ENCODE measurements around the gene CYBA.

CYBA gene

DNA sequence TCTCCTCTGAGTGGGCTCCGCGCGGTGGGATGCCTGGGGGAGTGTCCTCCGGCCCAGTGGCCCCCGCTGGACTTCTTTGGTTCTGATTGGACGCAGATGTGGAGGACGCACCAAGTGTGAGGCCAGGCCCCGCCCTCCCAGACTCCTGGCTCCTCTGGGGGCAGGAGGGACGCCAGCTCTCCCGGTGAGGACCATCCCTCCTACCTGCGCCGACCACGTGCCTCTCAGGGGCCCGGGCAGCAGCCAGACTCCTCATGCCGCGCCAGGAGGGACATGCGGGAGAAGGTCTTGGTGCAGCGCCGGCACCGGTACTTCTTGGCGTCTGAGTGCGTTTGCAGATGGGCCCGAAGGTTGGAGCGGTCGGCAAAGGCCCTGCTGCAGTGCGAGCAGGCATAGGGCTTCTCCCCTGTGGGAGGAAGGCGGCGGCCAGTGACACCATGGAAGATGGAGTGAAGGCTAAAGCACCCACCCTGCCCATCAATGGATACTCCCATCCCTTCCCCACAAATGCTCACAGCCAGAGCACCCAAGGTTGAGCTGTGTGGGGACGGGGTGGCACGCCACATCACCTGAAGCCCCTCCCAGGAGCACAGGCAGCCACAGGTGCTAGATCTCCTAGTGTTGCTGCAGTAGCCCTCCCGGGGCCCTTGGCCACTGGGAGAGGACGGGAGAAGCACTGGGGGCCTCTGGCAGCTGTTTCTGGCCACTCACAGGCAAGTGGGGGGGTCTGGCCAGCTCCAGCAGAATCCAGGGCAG, 27.5 kb upstream of the CYBA start:
- Histone ChIP-seq H3K4me3 (replicated peaks; ENCODE audit: low read depth, low read length) (no peak overlapping the region), H3K27me3 (replicated peaks; ENCODE audit: control insufficient read depth, insufficient read depth, low read length) (no peaks in the 10 kb centered on the region), H3K36me3 (ENCODE audit: control insufficient read depth, insufficient read depth, low read length) (peaks cover 3% of the 10 kb centered on the region)
- TF ChIP-seq, protein P1, sequence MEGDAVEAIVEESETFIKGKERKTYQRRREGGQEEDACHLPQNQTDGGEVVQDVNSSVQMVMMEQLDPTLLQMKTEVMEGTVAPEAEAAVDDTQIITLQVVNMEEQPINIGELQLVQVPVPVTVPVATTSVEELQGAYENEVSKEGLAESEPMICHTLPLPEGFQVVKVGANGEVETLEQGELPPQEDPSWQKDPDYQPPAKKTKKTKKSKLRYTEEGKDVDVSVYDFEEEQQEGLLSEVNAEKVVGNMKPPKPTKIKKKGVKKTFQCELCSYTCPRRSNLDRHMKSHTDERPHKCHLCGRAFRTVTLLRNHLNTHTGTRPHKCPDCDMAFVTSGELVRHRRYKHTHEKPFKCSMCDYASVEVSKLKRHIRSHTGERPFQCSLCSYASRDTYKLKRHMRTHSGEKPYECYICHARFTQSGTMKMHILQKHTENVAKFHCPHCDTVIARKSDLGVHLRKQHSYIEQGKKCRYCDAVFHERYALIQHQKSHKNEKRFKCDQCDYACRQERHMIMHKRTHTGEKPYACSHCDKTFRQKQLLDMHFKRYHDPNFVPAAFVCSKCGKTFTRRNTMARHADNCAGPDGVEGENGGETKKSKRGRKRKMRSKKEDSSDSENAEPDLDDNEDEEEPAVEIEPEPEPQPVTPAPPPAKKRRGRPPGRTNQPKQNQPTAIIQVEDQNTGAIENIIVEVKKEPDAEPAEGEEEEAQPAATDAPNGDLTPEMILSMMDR (IDR thresholded peaks at IDR 0.05; ENCODE audit: insufficient read depth, low read length, poor library complexity, severe bottlenecking), result no peak
- no peak for DNase-seq (ENCODE audit: extremely low read depth, insufficient read length)

DNA sequence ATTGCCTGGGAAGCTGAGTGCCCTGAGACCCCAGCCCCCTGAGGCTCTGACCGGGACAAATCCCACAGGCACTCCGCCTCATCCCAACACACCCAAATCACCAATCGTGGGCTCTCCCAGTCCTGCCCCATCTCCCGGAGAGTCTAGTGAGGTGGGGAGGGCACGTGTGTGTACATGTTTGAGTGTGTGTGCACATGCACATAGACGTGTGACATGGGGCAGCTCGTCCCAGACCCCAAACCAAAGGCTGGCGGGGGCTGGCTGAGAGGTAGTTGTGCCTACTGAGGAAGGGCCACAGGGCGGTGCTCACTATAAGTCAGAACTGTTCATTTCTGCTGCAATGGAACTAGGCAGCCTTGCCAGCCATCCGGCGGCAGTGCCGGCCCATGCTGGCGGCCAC, 26.9 kb upstream of the CYBA start:
- DNase-seq (ENCODE audit: extremely low read depth, insufficient read length), result no peak
- Histone ChIP-seq H3K4me3 (replicated peaks; ENCODE audit: low read depth, low read length) (no peak overlapping the region), H3K36me3 (ENCODE audit: control insufficient read depth, insufficient read depth, low read length) (peaks cover 3% of the 10 kb centered on the region), H3K27me3 (replicated peaks; ENCODE audit: control insufficient read depth, insufficient read depth, low read length) (no peaks in the 10 kb centered on the region)
- TF ChIP-seq, protein P1 (IDR thresholded peaks at IDR 0.05; ENCODE audit: insufficient read depth, low read length, poor library complexity, severe bottlenecking), result no peak

DNA sequence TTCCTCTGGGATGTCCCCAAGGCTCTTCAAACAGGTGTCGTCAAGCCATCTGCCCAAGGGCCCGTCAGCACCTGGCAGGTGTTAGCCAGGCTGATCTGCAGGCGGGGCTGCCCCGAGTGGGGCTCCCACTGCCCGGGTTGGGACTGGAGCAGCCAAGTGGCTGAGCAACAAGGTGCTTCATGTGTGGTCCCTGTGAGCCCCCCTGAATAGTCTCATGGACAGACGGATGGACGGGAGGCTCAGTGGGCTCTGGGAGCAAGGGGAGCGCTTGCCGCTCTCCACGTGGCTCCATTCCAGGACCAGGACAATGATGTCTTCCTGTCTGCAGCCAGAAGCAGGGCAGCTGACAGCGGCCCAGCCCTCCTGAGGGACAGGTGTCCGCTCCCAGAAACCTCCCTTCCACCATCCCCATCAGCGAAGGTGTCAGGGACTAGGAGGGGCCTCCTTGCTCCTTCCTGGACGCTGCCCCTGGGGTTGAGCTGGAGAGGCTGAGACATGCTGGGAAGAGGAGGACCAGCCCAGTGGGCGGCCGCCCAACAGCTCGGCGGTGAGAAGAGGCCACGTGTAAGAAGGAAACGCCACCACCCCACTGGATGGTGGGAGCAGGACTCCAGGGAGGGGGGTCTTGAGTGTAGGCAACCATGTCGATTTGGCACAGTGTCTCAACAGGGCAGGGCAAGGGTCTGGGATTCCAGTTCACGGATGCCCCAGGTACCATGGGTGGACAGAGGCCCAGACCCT, 25.8 kb upstream of the CYBA start:
- Histone ChIP-seq H3K4me3 (replicated peaks; ENCODE audit: low read depth, low read length) (no peak overlapping the region), H3K36me3 (ENCODE audit: control insufficient read depth, insufficient read depth, low read length) (peaks cover 3% of the 10 kb centered on the region), H3K27me3 (replicated peaks; ENCODE audit: control insufficient read depth, insufficient read depth, low read length) (no peaks in the 10 kb centered on the region)
- TF ChIP-seq, protein P1 (IDR thresholded peaks at IDR 0.05; ENCODE audit: insufficient read depth, low read length, poor library complexity, severe bottlenecking), result no peak
- DNase-seq (ENCODE audit: extremely low read depth, insufficient read length), result no peak

DNA sequence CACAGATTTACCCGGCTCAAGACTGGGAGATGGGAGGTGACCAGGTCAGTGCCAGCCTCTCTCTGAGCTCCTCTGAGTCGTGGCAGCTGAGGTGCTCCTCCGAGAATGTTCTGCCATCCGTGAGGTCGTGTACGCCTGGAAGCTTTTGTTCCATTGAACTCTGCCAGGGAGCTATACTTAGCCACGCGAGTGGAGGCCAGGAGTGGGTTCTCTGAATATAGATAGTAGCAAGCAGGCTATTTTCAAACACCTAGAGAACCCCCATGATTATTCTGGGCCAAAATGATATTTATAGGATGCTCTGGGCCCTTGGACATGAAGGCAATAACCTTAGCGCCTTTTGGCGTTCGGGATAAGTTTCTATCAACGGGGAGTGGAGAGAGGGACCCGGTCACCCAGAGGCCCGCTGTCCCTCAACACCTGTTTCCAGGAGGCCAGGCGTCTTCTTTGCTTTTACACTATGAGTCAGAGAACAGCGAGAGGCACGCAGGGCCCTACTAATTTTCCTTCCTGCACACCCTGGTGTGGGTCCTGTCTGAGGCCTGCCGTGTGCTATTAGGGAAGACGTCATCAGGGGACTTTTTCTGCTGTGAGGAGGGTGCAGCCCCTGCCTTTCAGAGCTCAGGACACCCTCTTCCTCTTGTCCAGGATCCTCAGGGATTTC, 23.0 kb upstream of the CYBA start:
- Histone ChIP-seq H3K36me3 (ENCODE audit: control insufficient read depth, insufficient read depth, low read length) (peaks cover 3% of the 10 kb centered on the region), H3K27me3 (replicated peaks; ENCODE audit: control insufficient read depth, insufficient read depth, low read length) (no peaks in the 10 kb centered on the region), H3K4me3 (replicated peaks; ENCODE audit: low read depth, low read length) (no peak overlapping the region)
- DNase-seq (ENCODE audit: extremely low read depth, insufficient read length), result no peak
- TF ChIP-seq, protein P1 (IDR thresholded peaks at IDR 0.05; ENCODE audit: insufficient read depth, low read length, poor library complexity, severe bottlenecking), result no peak

DNA sequence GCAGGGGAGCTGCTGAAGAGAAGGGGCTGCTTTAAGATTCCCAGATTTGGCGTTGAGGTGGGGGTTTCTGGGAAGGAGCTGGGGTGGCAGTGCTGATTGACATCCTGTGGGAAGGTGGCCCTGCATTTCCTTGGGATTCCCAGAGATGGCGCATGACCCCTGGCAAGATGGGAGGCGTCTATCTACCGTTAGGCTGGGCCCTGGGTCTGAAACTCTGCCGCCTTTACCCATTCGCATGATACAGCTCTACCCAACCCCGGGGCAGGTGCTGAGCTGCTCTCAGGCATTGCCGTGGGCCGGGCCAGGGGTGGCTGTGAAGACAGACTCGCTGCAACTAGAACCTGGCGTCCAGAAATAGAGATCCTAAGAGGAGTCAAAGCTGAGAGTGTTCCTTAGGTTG, 21.9 kb upstream of the CYBA start:
- H3K4me3 ChIP-seq (replicated peaks; ENCODE audit: low read depth, low read length), result no peak overlapping the region
- H3K27me3 ChIP-seq (replicated peaks; ENCODE audit: control insufficient read depth, insufficient read depth, low read length), result no peaks in the 10 kb centered on the region
- peaks cover 3% of the 10 kb centered on the region for H3K36me3 ChIP-seq (ENCODE audit: control insufficient read depth, insufficient read depth, low read length)
- DNase-seq (ENCODE audit: extremely low read depth, insufficient read length), result no peak
- TF ChIP-seq, protein P1 (IDR thresholded peaks at IDR 0.05; ENCODE audit: insufficient read depth, low read length, poor library complexity, severe bottlenecking), result no peak
